Natural killer cell (primary cell): Measurements from ENCODE around the gene MACROD2. TPM values are rescaled to one million over a fixed set of nuclear protein-coding genes. Genes with fewer than 3 reads are reported as not detected.
"Not testable (repeated sequence)": the region's sequence is repeated elsewhere in the genome, so short reads cannot be mapped to it uniquely, and the experiment has no call there.

Experiments used
- ATAC-seq, 3 donors: fragments of 150-1000 bp in 2 of 3; fragments of 200-7000 bp in 1 of 3; cut with Tn5 transposase; 1 replicate in 1 of 3; 2 replicates in 2 of 3; pipeline ENCODE4 v1.10.0; 2021; ENCODE audit warnings: mild to moderate bottlenecking in 2 of 3, moderate library complexity in 2 of 3
- DNase-seq, 2 donors: peaks; one replicate each; pipeline versions ENCODE4 v3.0.0 to v3.0.0-alpha.2; 2013 to 2021; ENCODE audit warnings: mixed read lengths in 1 of 2
- H3K27ac ChIP-seq: one replicate; pipeline ENCODE4 v1.5.1; 2013; ENCODE audit warnings: mild to moderate bottlenecking, low read length
- H3K27me3 ChIP-seq: one replicate; pipeline ENCODE4 v1.6.1; 2013; ENCODE audit warnings: low read length; ENCODE audit not compliant: control insufficient read depth, insufficient read depth
- H3K36me3 ChIP-seq: one replicate; pipeline ENCODE4 v1.6.1; 2013; ENCODE audit warnings: low read length; ENCODE audit not compliant: control insufficient read depth, insufficient read depth
- H3K4me1 ChIP-seq: one replicate; pipeline ENCODE4 v1.6.1; 2013; ENCODE audit warnings: low read length; ENCODE audit not compliant: control insufficient read depth, insufficient read depth
- H3K4me3 ChIP-seq: one replicate; pipeline ENCODE4 v1.5.1; 2013; ENCODE audit warnings: low read length
- H3K9me3 ChIP-seq: one replicate; pipeline ENCODE4 v1.6.1; 2013; ENCODE audit warnings: low read length; ENCODE audit not compliant: control insufficient read depth, insufficient read depth
- H3K27ac Mint-ChIP-seq, 2 donors: one replicate each; pipeline ENCODE4 v1.8.0; 2022; ENCODE audit warnings: mild to moderate bottlenecking in 2 of 2, mixed read lengths in 2 of 2, moderate library complexity in 1 of 2
- H3K27me3 Mint-ChIP-seq, 2 donors: one replicate each; pipeline ENCODE4 v1.8.0; 2022; ENCODE audit warnings: low read depth in 2 of 2, mixed read lengths in 2 of 2
- H3K36me3 Mint-ChIP-seq: one replicate; pipeline ENCODE4 v1.8.0; 2022; ENCODE audit warnings: mixed read lengths
- H3K4me1 Mint-ChIP-seq, 2 donors: one replicate each; pipeline ENCODE4 v1.8.0; 2022; ENCODE audit warnings: mixed read lengths in 2 of 2
- H3K4me3 Mint-ChIP-seq: one replicate; pipeline ENCODE4 v1.8.0; 2022; ENCODE audit warnings: mild to moderate bottlenecking, moderate library complexity, mixed read lengths
- H3K9me3 Mint-ChIP-seq, 2 donors: one replicate each; pipeline ENCODE4 v1.8.0; 2022; ENCODE audit warnings: mixed read lengths in 2 of 2
- WGBS: methylation state at CpG from one replicate; pipeline ENCODE4 v1.1.7; 2013; ENCODE audit warnings: missing lambda C conversion rate; ENCODE audit not compliant: insufficient coverage; 5-methylcytosine and 5-hydroxymethylcytosine counted together
- intact Hi-C: fragments of 100-400 bp; cut with micrococcal nuclease; formaldehyde crosslinking; loops from one replicate; pipeline ENCODE4 v1.14.2; 2022
- total RNA-seq, 4 donors: library from RNA; stranded (reverse); fragments of 120-200 nt in 1 of 4; gene quantifications; one replicate each; pipeline versions ENCODE4 v1.2.3 to v1.2.4, GENCODE V29; 2013 to 2022
- TF ChIP-seq, protein P1 (sequence below): fragments of 200-600 bp; IDR thresholded peaks from one replicate; pipeline ENCODE4 v1.8.0; 2022; ENCODE audit warnings: antibody characterized with exemption

MACROD2 gene
- total RNA-seq, 3 donors from 2014 or later (not counting 1 experiment from before 2014, with no cell fraction given), result 0.19 to 0.88 TPM; not detected in 1

DNA sequence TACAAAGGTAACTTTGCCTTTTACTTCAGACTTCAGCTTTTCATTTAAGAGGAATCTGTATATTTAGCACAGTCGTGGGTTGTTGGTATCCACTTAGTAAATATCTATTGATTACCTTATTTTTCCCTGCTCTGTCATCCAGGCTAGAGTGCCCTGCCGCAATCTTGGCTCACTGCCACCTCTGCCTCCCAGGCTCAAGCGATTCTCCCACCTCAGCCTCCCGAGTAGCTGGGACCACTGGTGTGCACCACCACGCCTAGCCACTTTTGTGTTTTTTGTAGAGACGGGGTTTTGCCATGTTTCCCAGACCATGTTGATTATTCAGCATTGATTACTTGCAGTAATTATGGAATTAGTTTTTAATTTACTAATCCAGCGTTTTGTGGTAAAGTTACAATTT, 41.3 kb downstream of the MACROD2 start:
- no peaks in the 10 kb centered on the region for H3K27me3 Mint-ChIP-seq
- H3K27ac ChIP-seq, result no peak overlapping the region
- no peaks in the 10 kb centered on the region for H3K9me3 ChIP-seq
- H3K4me3 Mint-ChIP-seq, result no peak overlapping the region
- H3K27ac Mint-ChIP-seq, result no peak overlapping the region
- H3K4me1 Mint-ChIP-seq, result no peaks in the 10 kb centered on the region
- H3K27me3 ChIP-seq, result no peaks in the 10 kb centered on the region
- no peaks in the 10 kb centered on the region for H3K36me3 Mint-ChIP-seq
- TF ChIP-seq, protein P1, sequence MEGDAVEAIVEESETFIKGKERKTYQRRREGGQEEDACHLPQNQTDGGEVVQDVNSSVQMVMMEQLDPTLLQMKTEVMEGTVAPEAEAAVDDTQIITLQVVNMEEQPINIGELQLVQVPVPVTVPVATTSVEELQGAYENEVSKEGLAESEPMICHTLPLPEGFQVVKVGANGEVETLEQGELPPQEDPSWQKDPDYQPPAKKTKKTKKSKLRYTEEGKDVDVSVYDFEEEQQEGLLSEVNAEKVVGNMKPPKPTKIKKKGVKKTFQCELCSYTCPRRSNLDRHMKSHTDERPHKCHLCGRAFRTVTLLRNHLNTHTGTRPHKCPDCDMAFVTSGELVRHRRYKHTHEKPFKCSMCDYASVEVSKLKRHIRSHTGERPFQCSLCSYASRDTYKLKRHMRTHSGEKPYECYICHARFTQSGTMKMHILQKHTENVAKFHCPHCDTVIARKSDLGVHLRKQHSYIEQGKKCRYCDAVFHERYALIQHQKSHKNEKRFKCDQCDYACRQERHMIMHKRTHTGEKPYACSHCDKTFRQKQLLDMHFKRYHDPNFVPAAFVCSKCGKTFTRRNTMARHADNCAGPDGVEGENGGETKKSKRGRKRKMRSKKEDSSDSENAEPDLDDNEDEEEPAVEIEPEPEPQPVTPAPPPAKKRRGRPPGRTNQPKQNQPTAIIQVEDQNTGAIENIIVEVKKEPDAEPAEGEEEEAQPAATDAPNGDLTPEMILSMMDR, result no peak
- DNase-seq, result no peak
- intact Hi-C loops, result no loop called here
- H3K9me3 Mint-ChIP-seq, result peaks cover 0 to 2% of the 10 kb centered on the region in 2 donors
- ATAC-seq, result no peak
- WGBS, result 89% methylated on average over 6 of the region's 7 CpGs
- no peak overlapping the region for H3K4me3 ChIP-seq
- no peaks in the 10 kb centered on the region for H3K36me3 ChIP-seq
- no peaks in the 10 kb centered on the region for H3K4me1 ChIP-seq

- H3K4me1 ChIP-seq, H3K36me3 Mint-ChIP-seq, H3K27ac Mint-ChIP-seq, H3K9me3 Mint-ChIP-seq, H3K36me3 ChIP-seq, H3K9me3 ChIP-seq, H3K27ac ChIP-seq, DNase-seq, intact Hi-C loops, H3K27me3 Mint-ChIP-seq, H3K27me3 ChIP-seq, ATAC-seq, H3K4me1 Mint-ChIP-seq, H3K4me3 ChIP-seq, H3K4me3 Mint-ChIP-seq: not testable (repeated sequence)
- WGBS, result 94% methylated on average over 28 of the region's 28 CpGs
These were observed 49.5 kb downstream of the MACROD2 start for GRCh38 chr20:14044712-14045276.

- DNase-seq (no peak), ATAC-seq (no peak)
- no peaks in the 10 kb centered on the region for H3K4me1 ChIP-seq
- H3K4me3 Mint-ChIP-seq, result no peak overlapping the region
- TF ChIP-seq, protein P1, result no peak
- no peaks in the 10 kb centered on the region for H3K9me3 ChIP-seq
- H3K4me3 ChIP-seq, result no peak overlapping the region
- 88% methylated on average over 1 of the region's 2 CpGs for WGBS
- H3K27ac Mint-ChIP-seq, result no peak overlapping the region
- H3K4me1 Mint-ChIP-seq, result no peaks in the 10 kb centered on the region
- no peaks in the 10 kb centered on the region for H3K36me3 Mint-ChIP-seq
- H3K27me3 Mint-ChIP-seq, result no peaks in the 10 kb centered on the region
- H3K9me3 Mint-ChIP-seq, result peaks cover 0 to 2% of the 10 kb centered on the region in 2 donors
- no peaks in the 10 kb centered on the region for H3K27me3 ChIP-seq
- intact Hi-C loops, result no loop called here
- H3K27ac ChIP-seq, result no peak overlapping the region
- H3K36me3 ChIP-seq, result no peaks in the 10 kb centered on the region
These were observed 51.2 kb downstream of the MACROD2 start for GRCh38 chr20:14046534-14046933.

DNA sequence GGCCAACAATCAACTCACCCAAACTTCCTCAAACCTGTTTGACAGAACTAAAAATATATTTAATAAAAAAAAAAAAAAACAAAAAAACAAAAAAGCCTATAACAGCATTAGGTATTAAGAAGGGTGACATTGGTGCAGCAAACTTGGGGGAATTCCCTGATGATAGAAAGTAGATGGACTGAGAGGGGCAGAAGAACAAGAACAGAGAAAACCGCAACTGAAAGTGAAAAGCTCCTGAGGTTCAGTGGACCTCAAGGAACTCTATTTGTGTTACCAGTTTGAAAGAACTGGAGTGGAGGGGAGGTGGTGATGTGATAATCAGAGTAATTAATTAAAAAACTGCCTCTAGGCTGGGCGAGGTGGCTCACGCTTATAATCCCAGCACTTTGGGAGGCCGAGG, 53.8 kb downstream of the MACROD2 start:
- Mint-ChIP-seq H3K4me1 (no peaks in the 10 kb centered on the region), H3K36me3 (no peaks in the 10 kb centered on the region), H3K4me3 (no peak overlapping the region), H3K9me3 (no peaks in the 10 kb centered on the region), H3K27ac (no peak overlapping the region), H3K27me3 (no peaks in the 10 kb centered on the region)
- WGBS, result 82% methylated on average over 4 of the region's 4 CpGs
- no peak for ATAC-seq
- TF ChIP-seq, protein P1, result no peak
- H3K27ac ChIP-seq, result no peak overlapping the region
- no peaks in the 10 kb centered on the region for H3K36me3 ChIP-seq
- H3K4me1 ChIP-seq, result no peaks in the 10 kb centered on the region
- no peak for DNase-seq
- H3K9me3 ChIP-seq, result no peaks in the 10 kb centered on the region
- H3K4me3 ChIP-seq, result no peak overlapping the region
- no peaks in the 10 kb centered on the region for H3K27me3 ChIP-seq
- intact Hi-C loops, result no loop called here
